ACHN (cell line): ENCODE data around the gene ALDH8A1.

ENCODE experiments used
- DNase-seq: peaks from one replicate; pipeline ENCODE4 v3.0.0-alpha.2; 2015
- in situ Hi-C: cut with HindIII; loops from 2 replicates; pipeline ENCODE4 v1.10.0; 2017; ENCODE audit warnings: low sequenced_read_pairs, low pct_ligation_motif_present, low pct_unique_long_range_greater_than_20kb

Gene ALDH8A1

GRCh38 chr6:134956032-134956431, 6.1 kb upstream of the ALDH8A1 start:
- in situ Hi-C loops, result no loop called here
- no peak for DNase-seq

GRCh38 chr6:134954272-134955000, 4.5 kb upstream of the ALDH8A1 start:
- in situ Hi-C loops, result no loop called here
- DNase-seq, result no peak

- no peak for DNase-seq
Measured at GRCh38 chr6:134951494-134952263, 1.8 kb upstream of the ALDH8A1 start.

GRCh38 chr6:134950482-134950881, 581 bp upstream of the ALDH8A1 start:
- in situ Hi-C loops, result no loop called here
- no peak for DNase-seq

More at GRCh38 chr6:134951494-134952263, 1.8 kb upstream of the ALDH8A1 start:
- in situ Hi-C loops, result no loop called here

- in situ Hi-C loops, result loop anchor here (25.0 kb wide), 1 partner anchor 786 kb away; no protein-coding TSS in a partner anchor
- no peak for DNase-seq
Measured at GRCh38 chr6:134948691-134949090, 1.2 kb downstream of the ALDH8A1 start.

GRCh38 chr6:134948142-134948541, 1.8 kb downstream of the ALDH8A1 start:
- no peak for DNase-seq
- in situ Hi-C loops, result loop anchor here (25.0 kb wide), 1 partner anchor 786 kb away; no protein-coding TSS in a partner anchor

- in situ Hi-C loops, result loop anchor here (25.0 kb wide), 1 partner anchor 783 kb away; no protein-coding TSS in a partner anchor
- DNase-seq, result no peak
Measured at GRCh38 chr6:134945045-134945444, 4.9 kb downstream of the ALDH8A1 start.

GRCh38 chr6:134943522-134944111, 6.3 kb downstream of the ALDH8A1 start:
- DNase-seq, result no peak
- in situ Hi-C loops, result loop anchor here (25.0 kb wide), 1 partner anchor 781 kb away; no protein-coding TSS in a partner anchor

- in situ Hi-C loops, result loop anchor here (25.0 kb wide), 1 partner anchor 777 kb away; no protein-coding TSS in a partner anchor
- no peak for DNase-seq
Measured at GRCh38 chr6:134938896-134939295, 11.0 kb downstream of the ALDH8A1 start.

GRCh38 chr6:134937426-134937825, 12.5 kb downstream of the ALDH8A1 start:
- DNase-seq, result no peak
- in situ Hi-C loops, result loop anchor here (25.0 kb wide), 1 partner anchor 775 kb away; no protein-coding TSS in a partner anchor

GRCh38 chr6:134936931-134937330, 13.0 kb downstream of the ALDH8A1 start:
- in situ Hi-C loops, result loop anchor here (25.0 kb wide), 1 partner anchor 775 kb away; no protein-coding TSS in a partner anchor
- DNase-seq, result peak; percentile 69

GRCh38 chr6:134936476-134936875, 13.4 kb downstream of the ALDH8A1 start:
- in situ Hi-C loops, result loop anchor here (25.0 kb wide), 1 partner anchor 774 kb away; no protein-coding TSS in a partner anchor
- DNase-seq, result no peak

- in situ Hi-C loops, result loop anchor here (25.0 kb wide), 1 partner anchor 773 kb away; no protein-coding TSS in a partner anchor
Measured at GRCh38 chr6:134934793-134935485, 15.0 kb downstream of the ALDH8A1 start.

GRCh38 chr6:134932535-134933470, 17.1 kb downstream of the ALDH8A1 start:
- in situ Hi-C loops, result loop anchor here (25.0 kb wide), 1 partner anchor 771 kb away; no protein-coding TSS in a partner anchor
- no peak for DNase-seq

More at GRCh38 chr6:134934793-134935485, 15.0 kb downstream of the ALDH8A1 start:
- DNase-seq, result no peak

GRCh38 chr6:134932098-134932497, 17.8 kb downstream of the ALDH8A1 start:
- no peak for DNase-seq
- in situ Hi-C loops, result loop anchor here (25.0 kb wide), 1 partner anchor 770 kb away; no protein-coding TSS in a partner anchor

- no peak for DNase-seq
Measured at GRCh38 chr6:134930463-134930862, 19.4 kb downstream of the ALDH8A1 start.

More at GRCh38 chr6:134930463-134930862, 19.4 kb downstream of the ALDH8A1 start:
- in situ Hi-C loops, result loop anchor here (25.0 kb wide), 1 partner anchor 768 kb away; no protein-coding TSS in a partner anchor
